IgD-negative memory B cell (primary cell): Measurements from ENCODE around the gene COPS9. TPM values are rescaled to one million over a fixed set of nuclear protein-coding genes. Genes with fewer than 3 reads are reported as not detected.

Experiments
- H3K27ac Mint-ChIP-seq, 3 donors: one replicate each; pipeline ENCODE4 v1.8.0; 2020 to 2022; ENCODE audit warnings: mild to moderate bottlenecking in 3 of 3, mixed read lengths in 3 of 3, moderate library complexity in 1 of 3
- H3K27me3 Mint-ChIP-seq: one replicate; pipeline ENCODE4 v1.8.0; 2021; ENCODE audit warnings: mixed read lengths
- H3K36me3 Mint-ChIP-seq: one replicate; pipeline ENCODE4 v1.8.0; 2020; ENCODE audit warnings: mild to moderate bottlenecking, mixed read lengths
- H3K4me1 Mint-ChIP-seq, 3 donors: one replicate each; pipeline ENCODE4 v1.8.0; 2020 to 2022; ENCODE audit warnings: mixed read lengths in 3 of 3, mild to moderate bottlenecking in 1 of 3
- H3K4me3 Mint-ChIP-seq, 4 donors: one replicate each; pipeline ENCODE4 v1.8.0; 2020 to 2022; ENCODE audit warnings: mild to moderate bottlenecking in 4 of 4, mixed read lengths in 4 of 4, moderate library complexity in 3 of 4
- H3K9me3 Mint-ChIP-seq, 3 donors: one replicate each; pipeline ENCODE4 v1.8.0; 2020 to 2021; ENCODE audit warnings: mixed read lengths in 3 of 3, mild to moderate bottlenecking in 1 of 3
- polyA plus RNA-seq: library from polyadenylated mRNA; unstranded; fragments of 300-500 nt; fragmentation: Illumina TruSeq; gene quantifications from one replicate; pipeline ENCODE4 v1.2.3, GENCODE V29; 2021

COPS9 gene
- 235 TPM for polyA plus RNA-seq

- H3K27me3 Mint-ChIP-seq, result no peaks in the 10 kb centered on the region
- no peaks in the 10 kb centered on the region for H3K9me3 Mint-ChIP-seq
- peak within 1 kb of the TSS; percentile 59 to 88 (median 65) for H3K27ac Mint-ChIP-seq
- H3K4me3 Mint-ChIP-seq, result peak within 1 kb of the TSS; percentile 89 to 97 (median 96)
- H3K36me3 Mint-ChIP-seq, result peaks cover 2% of the 10 kb centered on the region
- peaks cover 6 to 18% (median 11%) of the 10 kb centered on the region in 3 donors for H3K4me1 Mint-ChIP-seq
Measured at GRCh38 chr2:240136013-240136670, at the start of gene COPS9. TSS of gene COPS9 (minus strand) at chr2:240136305. CDS start at chr2:240136284, 21 bp downstream.

- no peak overlapping the region for H3K27ac Mint-ChIP-seq
- H3K4me1 Mint-ChIP-seq, result no peaks in the 10 kb centered on the region
Measured at GRCh38 chr2:240184656-240185055, 48.6 kb upstream of the COPS9 start.

GRCh38 chr2:240183875-240184590 is 47.9 kb upstream of the COPS9 start:
- peaks cover 16% of the 10 kb centered on the region for H3K27me3 Mint-ChIP-seq
- H3K4me1 Mint-ChIP-seq, result no peaks in the 10 kb centered on the region
- H3K4me3 Mint-ChIP-seq, result no peak overlapping the region
- peaks cover 0 to 22% (median 8%) of the 10 kb centered on the region in 3 donors for H3K9me3 Mint-ChIP-seq
- H3K36me3 Mint-ChIP-seq, result no peaks in the 10 kb centered on the region
- no peak overlapping the region for H3K27ac Mint-ChIP-seq

More at GRCh38 chr2:240184656-240185055, 48.6 kb upstream of the COPS9 start:
- Mint-ChIP-seq H3K36me3 (no peaks in the 10 kb centered on the region), H3K4me3 (no peak overlapping the region), H3K27me3 (peaks cover 16% of the 10 kb centered on the region), H3K9me3 (peaks cover 0 to 22% (median 8%) of the 10 kb centered on the region in 3 donors)

GRCh38 chr2:240183006-240183874 is 47.1 kb upstream of the COPS9 start:
- Mint-ChIP-seq H3K9me3 (peaks cover 0 to 15% (median 7%) of the 10 kb centered on the region in 3 donors), H3K4me1 (no peaks in the 10 kb centered on the region), H3K27ac (no peak overlapping the region), H3K36me3 (no peaks in the 10 kb centered on the region), H3K27me3 (peaks cover 18% of the 10 kb centered on the region), H3K4me3 (no peak overlapping the region)

GRCh38 chr2:240182476-240182875 is 46.4 kb upstream of the COPS9 start:
- Mint-ChIP-seq H3K27me3 (peaks cover 23% of the 10 kb centered on the region), H3K9me3 (peaks cover 0 to 9% (median 4%) of the 10 kb centered on the region in 3 donors), H3K4me3 (no peak overlapping the region), H3K36me3 (no peaks in the 10 kb centered on the region), H3K27ac (no peak overlapping the region), H3K4me1 (no peaks in the 10 kb centered on the region)

GRCh38 chr2:240182001-240182400 is 45.9 kb upstream of the COPS9 start:
- H3K27me3 Mint-ChIP-seq, result peaks cover 23% of the 10 kb centered on the region
- H3K4me1 Mint-ChIP-seq, result no peaks in the 10 kb centered on the region
- no peak overlapping the region for H3K4me3 Mint-ChIP-seq
- H3K36me3 Mint-ChIP-seq, result no peaks in the 10 kb centered on the region
- peaks cover 0 to 7% (median 4%) of the 10 kb centered on the region in 3 donors for H3K9me3 Mint-ChIP-seq
- no peak overlapping the region for H3K27ac Mint-ChIP-seq

- no peaks in the 10 kb centered on the region for H3K4me1 Mint-ChIP-seq
- no peak overlapping the region for H3K27ac Mint-ChIP-seq
- peaks cover 23% of the 10 kb centered on the region for H3K27me3 Mint-ChIP-seq
- no peak overlapping the region for H3K4me3 Mint-ChIP-seq
- no peaks in the 10 kb centered on the region for H3K36me3 Mint-ChIP-seq
- no peaks in the 10 kb centered on the region for H3K9me3 Mint-ChIP-seq
Measured at GRCh38 chr2:240179941-240180666, 44.0 kb upstream of the COPS9 start.

GRCh38 chr2:240179186-240179815 is 43.2 kb upstream of the COPS9 start:
- H3K9me3 Mint-ChIP-seq, result peaks cover 0 to 1% (median 0%) of the 10 kb centered on the region in 3 donors
- peaks cover 21% of the 10 kb centered on the region for H3K27me3 Mint-ChIP-seq
- H3K4me1 Mint-ChIP-seq, result no peaks in the 10 kb centered on the region
- H3K36me3 Mint-ChIP-seq, result no peaks in the 10 kb centered on the region
- H3K4me3 Mint-ChIP-seq, result no peak overlapping the region
- no peak overlapping the region for H3K27ac Mint-ChIP-seq

GRCh38 chr2:240178564-240178963 is 42.5 kb upstream of the COPS9 start:
- Mint-ChIP-seq H3K36me3 (no peaks in the 10 kb centered on the region), H3K9me3 (peaks cover 0 to 2% (median 0%) of the 10 kb centered on the region in 3 donors), H3K4me3 (no peak overlapping the region), H3K4me1 (no peaks in the 10 kb centered on the region), H3K27ac (no peak overlapping the region), H3K27me3 (peaks cover 21% of the 10 kb centered on the region)

- Mint-ChIP-seq H3K36me3 (no peaks in the 10 kb centered on the region), H3K4me1 (no peaks in the 10 kb centered on the region), H3K4me3 (no peak overlapping the region), H3K27me3 (peaks cover 9% of the 10 kb centered on the region), H3K9me3 (peaks cover 2 to 9% (median 5%) of the 10 kb centered on the region in 3 donors), H3K27ac (no peak overlapping the region)
Measured at GRCh38 chr2:240174496-240174895, 38.4 kb upstream of the COPS9 start.

GRCh38 chr2:240172071-240172895 is 36.2 kb upstream of the COPS9 start:
- Mint-ChIP-seq H3K9me3 (peaks cover 2 to 9% (median 5%) of the 10 kb centered on the region in 3 donors), H3K27ac (no peak overlapping the region), H3K4me3 (peak overlapping the region in 1 of 4 donors; percentile 81), H3K27me3 (peaks cover 6% of the 10 kb centered on the region), H3K4me1 (no peaks in the 10 kb centered on the region), H3K36me3 (no peaks in the 10 kb centered on the region)

- Mint-ChIP-seq H3K27ac (no peak overlapping the region), H3K4me3 (no peak overlapping the region), H3K27me3 (peaks cover 9% of the 10 kb centered on the region), H3K36me3 (no peaks in the 10 kb centered on the region), H3K4me1 (no peaks in the 10 kb centered on the region), H3K9me3 (peaks cover 2 to 9% (median 5%) of the 10 kb centered on the region in 3 donors)
Measured at GRCh38 chr2:240170883-240171282, 34.8 kb upstream of the COPS9 start.

GRCh38 chr2:240170354-240170735 is 34.2 kb upstream of the COPS9 start:
- H3K27ac Mint-ChIP-seq, result no peak overlapping the region
- peaks cover 2 to 9% (median 6%) of the 10 kb centered on the region in 3 donors for H3K9me3 Mint-ChIP-seq
- H3K4me1 Mint-ChIP-seq, result no peaks in the 10 kb centered on the region
- no peaks in the 10 kb centered on the region for H3K36me3 Mint-ChIP-seq
- no peak overlapping the region for H3K4me3 Mint-ChIP-seq
- H3K27me3 Mint-ChIP-seq, result peaks cover 9% of the 10 kb centered on the region
